ENCODE measurements around the gene SYNC.
"Not testable (repeated sequence)": the region's sequence is repeated elsewhere in the genome, so short reads cannot be mapped to it uniquely, and the experiment has no call there.

SYNC gene

DNA sequence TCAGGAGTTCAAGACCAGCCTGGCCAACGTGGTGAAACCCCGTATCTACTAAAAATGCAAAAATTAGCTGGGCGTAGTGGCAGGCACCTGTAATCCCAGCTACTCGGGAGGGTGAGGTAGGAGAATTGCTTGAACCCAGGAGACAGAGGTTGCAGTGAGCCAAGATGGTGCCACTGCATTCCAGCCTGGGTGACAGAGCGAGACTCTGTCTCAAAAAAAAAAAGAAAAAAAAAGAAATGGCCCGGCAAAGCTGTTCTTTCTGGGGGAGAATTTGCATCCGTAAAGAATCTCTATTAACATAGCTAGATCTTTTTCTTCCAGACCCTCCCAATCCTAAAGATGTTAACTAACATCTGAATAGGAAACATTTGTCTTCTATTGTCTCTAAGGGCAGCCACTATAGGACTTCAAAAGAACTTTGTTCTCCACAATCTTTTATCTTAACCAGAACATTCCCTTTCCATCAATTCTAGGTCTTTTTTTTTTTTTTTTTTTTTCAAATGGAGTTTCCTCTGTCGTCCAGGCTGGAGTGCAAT lies 60.2 kb downstream of the SYNC start:
- DNase-seq (ENCODE audit: low spot score), result not testable (repeated sequence)

DNA sequence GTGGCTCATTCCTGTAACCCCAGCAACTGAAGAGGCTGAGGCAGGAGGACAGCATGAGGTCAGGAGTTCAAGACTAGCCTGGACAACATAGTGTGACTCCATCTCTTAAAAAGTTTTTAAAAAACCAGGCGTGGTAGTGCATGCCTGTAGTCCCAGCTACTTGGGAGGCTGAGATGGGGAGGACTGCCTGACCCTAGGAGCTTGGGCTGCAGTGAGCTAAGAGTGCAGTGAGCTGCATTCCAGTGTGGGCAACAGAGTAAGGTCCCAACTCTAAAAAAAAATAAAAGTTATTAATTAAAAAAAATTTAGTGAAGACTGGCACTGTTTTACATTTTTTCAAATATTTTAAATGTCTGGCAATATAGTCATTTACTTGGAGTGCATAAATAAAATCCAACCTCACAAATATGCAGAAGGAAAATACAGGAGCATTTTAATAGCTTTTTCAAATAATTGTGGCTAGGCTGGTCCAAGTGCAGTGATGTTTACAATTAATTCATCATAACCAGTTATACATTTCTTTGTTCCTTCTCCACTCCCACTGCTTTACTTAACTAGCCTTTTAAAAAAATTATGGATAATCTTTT lies 63.0 kb downstream of the SYNC start:
- DNase-seq (ENCODE audit: low spot score), result no peak

DNA sequence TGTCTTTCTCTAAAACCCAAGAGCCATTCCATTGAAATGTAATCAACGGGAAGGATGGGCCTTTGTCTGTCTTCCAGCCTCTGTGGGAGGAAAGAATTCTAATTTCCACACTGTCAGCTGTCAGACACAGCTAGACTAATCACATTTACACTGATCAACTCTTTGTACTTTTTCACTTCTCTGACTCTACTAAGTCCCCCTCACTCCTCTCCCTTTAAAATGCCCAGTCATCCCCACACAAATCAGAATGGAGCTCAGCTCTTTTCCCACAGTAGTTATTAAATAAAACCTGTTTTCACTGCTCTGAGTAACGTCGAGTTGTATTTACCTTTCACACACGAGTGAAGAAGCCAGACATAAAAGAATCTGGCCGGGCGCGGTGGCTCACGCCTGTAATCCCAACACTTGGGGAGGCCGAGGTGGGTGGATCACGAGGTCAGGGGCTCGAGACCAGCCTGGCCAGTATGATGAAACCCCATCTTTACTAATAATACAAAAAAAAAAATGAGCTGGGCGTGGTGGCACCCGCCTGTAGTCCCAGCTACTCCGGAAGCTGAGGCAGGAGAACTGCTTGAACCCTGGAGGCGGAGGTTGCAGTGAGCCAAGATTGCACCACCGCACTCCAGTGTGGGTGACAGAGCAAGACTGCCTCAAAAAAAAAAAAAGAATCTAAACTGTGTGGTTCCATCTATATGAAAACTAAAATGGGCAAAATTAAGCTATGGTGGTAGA lies 65.5 kb downstream of the SYNC start:
- no peak for DNase-seq (ENCODE audit: low spot score)

DNA sequence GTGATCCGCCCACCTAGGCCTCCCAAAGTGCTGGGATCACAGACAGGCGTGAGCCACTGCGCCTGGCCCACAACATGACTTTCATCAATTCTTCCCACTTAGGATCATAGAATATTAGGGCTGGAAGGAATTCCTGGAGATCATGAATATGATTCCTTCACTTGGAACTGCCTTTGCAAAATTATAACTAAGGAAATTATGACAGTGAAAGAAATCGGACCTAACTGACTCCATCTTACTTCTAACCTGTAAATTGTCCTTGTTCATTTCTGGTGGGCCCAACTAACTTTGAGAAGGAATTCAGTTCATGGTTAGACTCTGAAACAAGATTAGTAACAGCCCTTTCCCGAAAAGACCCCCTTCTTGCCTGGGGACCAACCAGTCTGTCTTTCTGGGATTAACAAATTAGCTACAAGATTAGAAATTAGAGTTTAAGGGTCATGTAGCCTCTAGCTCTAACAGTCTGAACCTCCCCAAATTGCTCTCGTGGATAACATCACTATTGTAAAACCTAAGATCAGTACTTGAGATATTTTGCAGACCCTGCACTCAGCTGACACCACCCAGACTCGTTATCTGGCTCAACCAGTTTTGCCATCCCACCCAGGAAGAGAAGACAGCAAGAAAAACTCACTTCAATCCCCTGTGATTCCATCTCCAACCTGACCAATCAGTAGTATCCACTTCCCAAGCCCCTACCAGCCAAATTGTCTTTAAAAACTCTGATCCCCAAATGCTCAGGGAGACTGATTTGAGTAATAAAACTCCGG lies 66.9 kb downstream of the SYNC start:
- no peak for DNase-seq (ENCODE audit: low spot score)

DNA sequence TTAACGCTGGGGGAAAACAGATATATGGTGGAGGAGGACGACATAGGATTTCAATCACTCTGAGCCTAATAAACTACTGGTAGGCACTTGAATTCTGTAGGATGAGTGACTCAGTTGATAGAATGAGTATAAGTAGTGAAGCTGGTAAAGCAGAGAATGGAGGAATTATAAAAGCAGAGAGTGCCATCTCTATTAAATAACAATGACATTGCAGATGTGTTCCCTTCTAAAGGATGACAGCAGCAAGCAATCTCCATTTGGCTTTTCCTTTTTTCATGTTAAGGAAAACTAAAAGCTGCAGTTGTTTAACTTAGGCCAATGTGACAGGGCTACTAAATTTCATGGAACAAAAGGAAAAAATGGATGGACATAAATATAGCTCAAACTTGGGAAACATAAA lies 69.7 kb downstream of the SYNC start:
- no peak for DNase-seq (ENCODE audit: low spot score)

DNA sequence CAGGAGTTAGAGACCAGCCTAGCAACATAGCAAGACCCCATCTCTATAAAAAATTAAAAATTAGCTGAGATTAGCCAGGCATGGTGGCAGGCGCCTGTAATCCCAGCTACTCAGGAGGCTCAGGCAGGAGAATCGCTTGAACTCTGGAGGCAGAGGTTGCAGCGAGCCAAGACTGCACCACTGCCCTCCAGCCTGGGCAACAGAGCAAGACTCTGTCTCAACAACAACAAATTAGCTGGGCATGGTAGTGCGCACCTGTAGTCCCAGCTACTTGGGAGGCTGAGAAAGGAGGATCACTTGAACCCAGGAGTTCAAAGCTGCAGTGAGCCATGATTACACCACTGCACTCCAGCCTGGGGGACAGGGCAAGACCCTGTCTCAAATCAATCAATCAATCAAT lies 72.4 kb downstream of the SYNC start:
- DNase-seq (ENCODE audit: low spot score), result not testable (repeated sequence)
